HuH-7 (cell line): Measurements from ENCODE around the gene UBAC2.

Source experiments
- DNase-seq: peaks from one replicate; pipeline ENCODE4 v3.0.0; 2011; ENCODE audit warnings: low spot score

Gene UBAC2

DNA sequence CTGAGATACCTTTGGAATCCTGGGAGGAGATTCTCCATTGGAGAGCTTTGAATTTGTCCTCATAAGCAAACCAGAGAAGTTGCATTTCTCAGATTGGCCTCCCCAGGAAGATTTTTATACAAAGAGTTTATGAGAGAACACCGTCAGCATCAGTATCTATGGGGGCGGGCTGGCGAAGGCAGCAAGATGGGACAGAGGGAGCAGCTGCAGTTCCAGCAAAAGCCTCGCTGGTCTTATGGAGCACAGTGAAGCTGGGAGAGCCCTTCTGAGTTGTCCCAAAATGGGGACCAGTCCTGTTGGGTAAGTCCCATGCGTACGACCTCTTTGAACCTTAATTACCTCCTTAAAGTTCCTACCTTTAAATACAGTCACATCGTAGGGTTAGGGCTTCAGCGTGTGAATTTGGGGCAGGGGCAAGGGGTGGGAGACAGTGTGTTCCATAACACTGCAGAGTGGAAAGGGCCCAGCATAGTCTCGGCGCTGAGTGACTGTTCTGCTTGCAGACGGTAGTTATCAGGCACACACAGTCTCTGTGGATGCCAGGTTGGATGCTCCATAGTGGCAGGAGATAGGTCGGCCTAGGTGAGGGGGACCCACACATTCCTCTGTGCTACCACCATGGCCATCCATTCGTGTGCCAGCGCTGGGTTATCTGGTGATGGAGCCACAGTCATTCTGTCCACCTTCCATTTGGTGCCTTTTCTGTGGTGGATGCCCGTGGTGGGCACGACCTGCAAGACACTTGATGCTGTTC is 141.5 kb downstream of the UBAC2 start:
- DNase-seq, result no peak

DNA sequence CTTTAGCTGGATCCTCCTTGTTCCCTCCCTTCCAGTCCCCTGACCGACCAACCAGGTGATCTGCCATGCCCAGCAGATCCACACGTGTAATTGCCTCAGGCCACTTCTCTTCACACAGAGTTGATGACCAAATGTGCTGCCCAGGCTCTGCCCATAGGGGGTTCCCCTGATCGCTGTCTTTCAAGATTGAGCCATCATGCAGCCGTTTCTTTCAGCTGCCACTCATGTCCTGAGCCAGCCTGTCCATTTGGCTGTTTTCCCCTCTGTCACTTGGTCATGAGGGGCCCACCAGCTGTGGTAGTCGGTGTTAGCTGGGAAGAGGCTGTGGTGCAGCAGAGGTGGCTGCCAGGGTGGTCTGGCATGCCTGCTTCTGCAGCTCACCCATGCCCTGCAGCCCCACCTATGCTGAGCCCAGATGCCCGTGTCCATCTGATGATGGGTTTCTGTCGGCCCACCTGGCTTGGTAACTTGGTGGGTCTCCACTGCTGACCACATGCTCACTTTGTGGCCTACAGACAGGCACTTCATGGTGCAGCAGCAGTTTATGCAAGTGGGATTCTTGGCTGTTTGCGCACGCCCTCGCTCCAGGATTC is 142.2 kb downstream of the UBAC2 start:
- DNase-seq, result no peak

DNA sequence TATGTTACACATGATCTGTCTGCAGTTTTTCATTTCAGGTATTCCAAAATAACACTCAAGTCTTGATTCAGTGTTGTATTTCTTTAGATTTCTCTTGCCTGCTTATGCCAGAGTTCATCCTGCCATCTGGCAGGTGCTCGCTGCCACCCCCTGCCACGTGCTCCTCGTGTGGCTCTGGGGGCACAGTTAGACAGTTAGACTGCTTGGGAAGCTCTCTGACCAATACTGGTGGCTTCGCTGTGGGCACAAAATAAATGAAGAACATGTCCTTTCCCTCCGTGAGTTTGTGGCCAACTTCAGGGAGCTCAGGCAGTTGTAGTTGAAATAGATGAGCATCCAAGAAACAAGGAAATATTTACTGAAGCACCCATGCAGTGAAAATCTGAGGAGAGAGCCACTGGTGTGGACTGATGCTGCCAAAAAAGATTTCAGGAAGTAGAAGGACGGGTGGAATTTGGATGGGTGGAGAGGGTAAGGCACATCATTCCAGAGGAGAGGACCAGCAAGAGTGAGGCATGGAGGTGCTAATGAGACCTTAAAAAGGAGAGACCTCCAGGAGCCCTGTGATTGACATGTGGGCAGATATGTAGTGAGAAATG is 144.1 kb downstream of the UBAC2 start:
- DNase-seq, result no peak

DNA sequence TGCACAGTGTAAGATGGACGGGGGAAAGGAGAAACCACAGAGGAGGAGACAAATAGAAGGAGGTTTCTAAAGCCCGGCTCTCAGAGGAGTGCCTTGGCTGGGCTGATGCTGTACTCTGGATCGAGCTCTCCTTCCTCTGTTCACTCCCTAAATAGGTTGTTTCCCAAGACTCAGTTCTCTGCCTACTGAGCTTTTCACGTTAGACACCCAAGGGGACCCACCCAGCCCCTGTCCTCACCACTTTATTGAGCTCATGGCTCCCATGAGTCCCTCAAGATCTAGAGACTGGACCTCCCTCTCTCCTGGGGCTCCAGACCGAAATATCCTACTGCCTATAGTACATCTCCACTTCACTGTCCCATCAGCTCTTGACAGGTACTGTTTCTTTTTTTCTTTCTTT is 144.7 kb downstream of the UBAC2 start:
- no peak for DNase-seq

DNA sequence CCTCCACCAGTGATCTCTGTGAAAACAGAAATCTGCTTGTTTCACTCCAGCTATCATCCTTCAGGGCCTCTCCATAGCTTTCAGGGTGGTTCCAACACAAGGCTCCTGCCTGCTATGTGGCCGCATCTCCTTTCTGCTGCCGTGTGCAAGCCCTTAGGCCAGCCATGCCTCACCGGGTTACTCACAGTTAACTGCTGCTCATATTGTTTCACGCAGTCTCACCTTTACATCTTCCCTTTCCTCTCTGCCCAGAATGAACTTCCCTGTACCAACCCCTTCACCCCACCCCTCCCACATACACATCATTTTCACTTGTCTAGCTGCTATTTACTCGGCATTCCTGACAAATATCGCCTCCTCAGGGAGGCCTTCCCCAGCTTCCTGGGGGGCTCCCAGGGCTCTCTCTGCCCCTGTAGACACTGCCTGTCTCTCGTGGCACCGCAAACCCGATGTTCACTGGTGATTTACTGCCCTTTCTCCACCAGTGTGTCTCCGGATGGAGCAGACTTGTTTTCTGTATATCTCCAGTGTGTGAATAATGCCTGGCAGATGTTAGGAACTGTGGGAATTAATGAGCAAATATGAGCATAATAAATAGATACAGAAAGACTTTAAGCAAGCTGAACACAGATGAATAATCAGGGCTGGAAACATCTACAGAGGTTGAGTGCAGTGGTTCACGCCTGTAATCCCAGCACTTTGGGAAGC is 145.8 kb downstream of the UBAC2 start:
- DNase-seq, result no peak

DNA sequence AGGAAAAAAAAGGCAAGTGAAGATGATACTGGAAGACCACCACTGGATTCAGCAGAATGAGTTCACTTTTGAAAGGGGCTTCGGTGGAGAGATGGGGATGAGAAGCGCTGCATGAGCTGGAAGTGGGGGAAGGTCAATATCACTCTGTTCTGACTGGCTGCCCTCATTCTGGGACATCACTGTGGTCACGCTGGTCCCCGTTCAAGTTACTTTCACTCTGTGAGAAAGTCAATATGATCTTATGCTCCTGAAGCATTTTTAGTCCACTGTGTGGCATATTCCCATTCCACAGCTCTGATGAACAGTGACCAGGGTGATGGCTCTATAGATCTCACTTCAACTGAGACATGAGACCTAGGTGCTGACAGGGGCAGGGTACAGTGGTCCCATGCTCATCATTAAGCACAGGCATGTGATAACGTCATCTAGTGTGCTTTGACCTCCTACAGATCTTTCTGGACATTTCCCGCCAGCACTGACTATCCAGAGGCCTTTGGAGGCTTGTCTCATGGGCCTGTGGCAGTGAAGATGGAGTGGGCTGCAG is 146.8 kb downstream of the UBAC2 start:
- DNase-seq, result no peak

DNA sequence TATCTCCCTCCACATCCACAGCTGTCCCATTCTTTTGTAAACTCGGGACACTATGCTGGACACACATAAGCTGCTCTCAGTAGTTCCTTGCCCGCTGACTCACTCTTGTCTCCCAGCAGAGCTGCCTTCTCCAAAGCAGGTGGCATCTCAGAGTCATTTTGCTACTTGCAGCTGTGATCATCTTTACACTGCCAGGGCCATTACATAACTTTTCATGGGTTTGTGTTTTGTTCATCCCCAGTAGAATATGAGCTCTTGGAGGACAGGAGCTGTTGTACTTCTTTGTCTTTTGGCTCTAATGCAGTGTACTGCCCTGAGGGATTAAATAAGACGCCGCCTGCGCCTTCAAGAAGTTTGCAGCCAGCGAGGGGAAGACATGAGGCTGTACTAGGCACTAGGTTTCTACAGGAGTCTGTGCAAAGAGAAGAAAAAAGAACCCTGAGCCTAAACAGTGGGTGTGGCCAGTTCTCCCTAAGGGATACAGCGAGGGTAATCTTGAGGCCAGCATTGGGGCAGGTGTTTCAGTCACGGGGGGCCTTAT is 147.3 kb downstream of the UBAC2 start:
- DNase-seq, result no peak

DNA sequence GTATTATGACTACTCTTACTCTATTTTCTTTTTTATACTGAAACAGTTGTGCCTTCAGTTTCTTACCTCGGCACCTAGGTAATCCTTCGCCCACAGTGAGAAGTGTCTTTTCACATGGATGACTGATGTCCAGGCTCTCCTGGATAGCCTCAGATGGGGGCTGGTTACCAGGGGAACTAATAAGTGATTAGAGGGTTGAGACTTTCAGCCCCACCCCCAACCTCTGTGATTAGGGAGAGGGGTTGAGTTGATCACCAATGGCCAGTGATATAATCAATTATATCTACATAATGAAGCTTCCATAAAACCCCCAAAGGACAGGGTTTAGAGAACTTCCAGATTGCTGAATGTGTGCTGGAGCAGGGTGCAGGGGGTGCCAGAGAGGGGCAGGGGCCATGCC is 149.5 kb downstream of the UBAC2 start:
- DNase-seq, result no peak

DNA sequence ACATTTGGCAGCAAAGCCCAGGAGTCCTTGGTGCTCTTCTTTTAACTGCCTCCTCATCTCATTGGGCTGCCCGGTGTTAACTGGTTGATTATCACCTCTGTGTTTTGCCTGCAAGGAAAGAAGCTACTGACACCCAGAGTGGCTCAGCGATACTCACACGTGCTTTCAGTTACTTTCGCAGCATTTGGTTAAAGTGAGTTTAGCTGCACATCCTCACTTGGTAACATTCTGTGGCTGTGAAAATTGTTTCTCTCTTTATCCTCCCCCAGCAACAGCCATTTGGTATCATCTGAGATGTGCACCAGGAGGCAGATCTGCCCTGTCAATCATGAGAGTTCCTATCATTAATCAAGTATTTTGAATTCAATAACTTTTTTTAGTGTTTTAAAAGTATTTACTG is 151.1 kb downstream of the UBAC2 start:
- DNase-seq, result no peak

DNA sequence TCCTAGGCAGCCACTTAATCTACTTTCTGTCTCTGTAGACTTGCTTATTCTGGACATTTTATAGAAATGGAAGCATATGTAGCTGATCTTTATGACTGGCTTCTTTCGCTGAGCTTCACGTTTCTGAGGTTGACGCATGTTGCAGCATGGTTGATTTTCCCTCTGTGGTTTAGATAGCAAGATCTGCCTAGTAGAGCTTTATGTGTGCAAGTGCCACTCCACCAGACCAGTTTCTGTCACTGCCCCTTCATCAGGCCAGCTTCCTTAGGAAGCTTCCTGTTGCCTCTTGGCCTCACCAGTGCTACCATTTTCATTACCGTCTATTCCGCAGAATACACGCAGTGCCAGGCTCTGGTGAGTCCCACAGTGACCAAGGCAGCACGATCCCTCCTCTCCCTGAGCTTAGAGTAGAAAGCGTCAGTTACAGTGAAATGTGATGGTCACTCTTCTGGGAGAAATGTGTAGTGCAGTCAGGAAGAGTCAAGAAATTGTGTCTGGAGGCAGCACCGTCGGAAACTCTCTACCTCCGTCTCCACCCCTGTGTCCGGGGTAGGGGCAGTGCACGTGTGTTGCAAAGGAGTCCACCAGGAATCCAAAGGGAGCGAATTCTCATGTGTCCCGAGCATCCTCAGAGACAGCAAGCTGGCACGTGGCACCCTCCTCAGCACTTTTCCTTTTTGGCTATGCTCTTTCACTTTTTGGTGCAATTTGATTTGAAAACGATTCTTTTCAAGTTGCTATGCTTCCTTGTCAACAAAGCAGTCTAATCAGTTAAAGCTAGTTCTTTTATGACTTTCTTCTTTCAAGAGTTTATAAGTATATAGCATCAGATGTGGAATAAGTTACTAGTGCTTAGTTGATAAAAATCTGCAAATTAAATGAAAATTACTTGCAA is 151.9 kb downstream of the UBAC2 start:
- no peak for DNase-seq

DNA sequence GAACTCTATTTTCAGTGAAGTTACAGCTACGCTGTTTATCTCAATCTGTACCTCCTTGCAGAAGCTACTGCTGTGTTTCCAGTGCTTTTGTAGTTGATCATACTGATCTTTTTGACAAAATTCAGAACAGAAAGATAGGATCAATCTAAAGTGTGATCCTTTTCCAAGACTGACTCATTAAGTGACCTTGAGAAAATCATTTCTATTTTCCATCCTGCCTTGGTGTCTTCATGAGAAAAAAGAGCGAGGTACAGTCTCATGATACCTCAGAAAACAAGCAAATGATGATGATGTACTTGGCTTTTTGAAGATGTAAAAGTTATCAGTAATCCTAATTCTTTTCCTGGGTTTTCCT is 152.6 kb downstream of the UBAC2 start:
- no peak for DNase-seq

DNA sequence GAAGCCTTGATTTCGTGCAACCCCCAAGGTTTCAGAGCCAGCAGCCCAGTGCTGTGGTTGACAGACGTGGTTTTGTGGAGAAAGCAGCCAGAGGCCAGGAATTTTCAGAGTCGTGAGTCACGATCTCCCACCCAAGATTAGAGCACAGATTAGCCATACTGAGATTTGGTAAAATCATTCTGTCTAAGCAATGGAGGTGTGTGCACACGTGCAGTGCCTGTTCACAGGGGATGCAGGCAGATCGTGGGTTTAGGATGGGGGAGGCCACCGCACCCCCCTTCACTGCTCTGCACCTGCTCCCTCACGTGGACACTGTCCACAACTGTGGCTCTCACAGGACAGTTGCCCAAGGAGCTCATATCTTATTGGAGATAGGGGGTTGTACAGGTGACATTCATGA is 153.2 kb downstream of the UBAC2 start:
- no peak for DNase-seq

DNA sequence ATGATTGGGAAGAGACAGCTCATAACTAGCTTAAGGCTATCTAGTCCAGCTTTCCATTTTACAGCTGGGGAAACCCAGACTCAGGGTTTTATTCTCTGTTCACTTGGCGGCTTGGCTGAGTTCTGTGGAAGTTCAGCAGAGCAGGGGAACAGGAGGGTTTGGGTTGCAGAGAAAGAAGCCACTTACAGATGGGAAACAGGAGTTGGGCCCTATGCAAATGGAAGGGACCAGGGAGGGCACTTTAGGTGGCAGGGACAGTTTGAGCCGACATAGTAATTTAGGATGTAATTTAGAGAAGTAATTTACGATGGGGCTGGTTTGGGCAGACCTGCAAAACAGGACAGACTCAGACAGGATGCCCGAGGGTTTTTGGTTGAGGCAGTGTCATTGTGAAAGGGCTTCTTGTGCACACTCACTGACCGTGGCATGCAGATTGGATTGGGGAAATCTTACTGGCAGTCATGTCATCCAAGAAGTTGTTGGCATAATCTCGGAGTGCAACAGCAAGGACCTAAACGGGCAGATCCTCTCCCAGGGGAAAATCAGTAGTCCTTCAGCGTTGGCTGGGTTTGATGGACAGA is 153.8 kb downstream of the UBAC2 start:
- no peak for DNase-seq

DNA sequence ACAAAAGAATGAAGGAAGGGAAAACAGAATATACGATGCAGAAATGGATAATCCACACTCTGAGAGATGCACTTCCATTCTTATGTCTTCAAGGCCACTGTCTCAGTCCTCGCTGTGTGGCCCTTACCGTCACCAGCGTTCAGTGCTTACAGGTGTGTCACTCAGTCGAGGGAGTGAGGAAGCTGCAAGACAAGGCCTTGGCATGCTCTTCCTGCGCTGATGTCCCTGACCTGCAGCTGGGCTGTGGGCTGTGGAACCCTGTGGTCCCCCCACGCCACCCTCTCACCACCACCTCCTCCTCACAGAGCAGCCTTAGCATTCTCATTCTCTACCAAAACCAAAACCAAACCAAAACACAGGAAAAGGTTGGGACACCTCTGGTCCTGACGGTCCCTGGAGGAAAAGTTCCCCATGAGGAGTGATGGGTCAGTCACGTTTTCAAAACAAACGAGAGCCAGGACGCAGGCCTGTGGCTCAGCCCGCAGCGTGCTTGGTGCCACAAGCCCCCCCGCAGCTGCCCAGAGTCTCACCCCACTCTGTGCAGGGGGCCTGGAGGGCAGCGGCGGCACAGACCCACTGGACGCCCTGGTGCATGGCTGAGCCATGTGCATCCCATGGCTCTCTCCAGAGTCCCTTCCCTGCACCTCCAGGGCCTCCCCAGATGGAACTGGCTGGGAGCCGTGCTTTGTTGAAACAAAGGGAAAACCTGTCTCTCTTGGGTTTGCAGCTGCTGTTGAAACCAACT is 154.8 kb downstream of the UBAC2 start:
- no peak for DNase-seq

DNA sequence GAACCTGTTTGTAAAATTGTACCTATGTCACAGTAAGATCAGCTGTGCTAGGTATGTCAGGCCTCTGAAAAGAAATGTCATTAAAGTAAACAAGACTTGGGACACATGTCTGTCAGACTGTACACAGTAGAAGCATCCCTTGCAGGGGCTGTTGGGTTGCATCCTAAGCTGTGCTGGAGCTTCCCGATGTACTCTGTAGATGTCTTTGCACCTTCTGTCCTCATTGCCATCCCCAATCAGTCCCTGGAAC is 155.3 kb downstream of the UBAC2 start:
- DNase-seq, result no peak

DNA sequence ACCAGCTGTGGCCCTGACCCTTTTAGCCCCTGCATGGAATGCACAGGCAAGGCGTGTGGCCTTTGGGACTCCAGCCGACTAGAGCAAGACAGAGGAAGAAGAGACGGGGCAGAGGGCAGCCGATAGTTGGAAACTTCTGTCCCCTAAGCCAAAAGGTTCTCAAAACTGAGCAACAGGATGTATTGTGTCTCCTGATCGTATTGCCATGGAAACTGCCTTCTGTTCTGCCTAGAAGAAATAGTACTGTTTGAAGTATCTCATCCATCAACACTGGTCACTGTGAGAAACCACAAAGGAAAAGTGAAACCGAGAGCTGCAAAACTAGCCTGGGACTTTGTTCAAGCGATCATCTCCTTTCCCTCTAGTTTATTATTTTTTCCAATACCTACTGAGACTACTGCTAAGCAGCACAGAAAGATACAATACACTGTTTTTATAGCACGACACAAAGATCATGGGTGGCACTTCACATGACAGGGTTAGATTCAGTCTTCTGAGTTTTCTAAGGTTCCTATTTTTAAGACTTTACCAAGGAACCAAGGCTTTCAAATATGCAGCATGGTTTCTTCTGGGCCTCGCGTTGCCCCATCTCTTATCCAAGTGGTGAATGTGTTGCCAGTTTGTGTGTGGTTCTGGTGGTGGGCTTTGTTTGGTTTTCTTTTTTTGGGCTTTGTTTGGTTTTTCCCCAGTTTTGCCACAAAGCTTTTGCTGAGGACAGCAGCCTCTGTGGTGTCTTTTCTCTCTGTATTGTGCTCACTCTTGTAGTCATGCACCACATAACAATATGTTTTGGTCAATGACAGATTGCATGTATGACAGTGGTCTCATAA is 155.8 kb downstream of the UBAC2 start:
- no peak for DNase-seq

DNA sequence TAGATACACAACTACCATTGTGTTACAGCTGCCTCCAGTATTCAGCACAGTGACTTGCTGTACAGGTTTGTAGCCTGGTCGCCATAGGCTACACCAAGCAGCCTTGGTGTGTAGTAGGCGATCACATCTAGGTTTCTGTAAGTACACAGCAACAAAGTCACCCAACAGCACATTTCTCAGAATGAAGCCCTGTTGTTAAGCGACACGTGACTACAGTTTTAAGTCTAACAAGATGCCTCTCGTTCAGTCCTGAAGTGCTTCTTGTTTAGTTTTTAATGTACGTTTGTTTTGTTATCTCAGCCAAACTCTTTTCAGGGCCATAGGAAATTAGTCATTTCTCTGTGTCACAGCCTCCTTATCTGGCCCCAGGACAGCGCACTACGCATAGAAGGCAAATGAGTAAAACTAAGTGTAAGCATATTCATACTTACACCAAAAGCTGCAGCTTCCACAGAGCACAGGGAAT is 156.5 kb downstream of the UBAC2 start:
- no peak for DNase-seq

DNA sequence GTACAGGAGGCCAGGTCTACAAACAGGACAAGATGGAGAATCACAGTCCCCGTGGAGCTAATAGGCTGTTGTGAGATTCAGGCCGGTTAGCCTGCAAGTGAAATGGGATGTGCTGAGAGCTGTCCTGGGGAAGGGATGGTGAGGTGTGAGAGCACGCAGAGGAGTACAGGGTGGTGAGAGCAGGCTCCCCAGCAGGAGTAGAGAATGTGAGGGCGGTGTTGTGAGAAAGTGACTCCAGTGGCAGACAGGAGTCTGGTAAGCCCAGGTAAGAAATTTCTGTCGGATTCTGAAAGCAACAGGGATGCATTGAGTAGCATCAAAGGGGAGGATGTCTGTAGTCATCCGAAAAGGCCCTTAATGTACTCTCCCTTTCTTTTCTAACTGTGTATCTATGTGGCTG is 157.3 kb downstream of the UBAC2 start:
- DNase-seq, result no peak

DNA sequence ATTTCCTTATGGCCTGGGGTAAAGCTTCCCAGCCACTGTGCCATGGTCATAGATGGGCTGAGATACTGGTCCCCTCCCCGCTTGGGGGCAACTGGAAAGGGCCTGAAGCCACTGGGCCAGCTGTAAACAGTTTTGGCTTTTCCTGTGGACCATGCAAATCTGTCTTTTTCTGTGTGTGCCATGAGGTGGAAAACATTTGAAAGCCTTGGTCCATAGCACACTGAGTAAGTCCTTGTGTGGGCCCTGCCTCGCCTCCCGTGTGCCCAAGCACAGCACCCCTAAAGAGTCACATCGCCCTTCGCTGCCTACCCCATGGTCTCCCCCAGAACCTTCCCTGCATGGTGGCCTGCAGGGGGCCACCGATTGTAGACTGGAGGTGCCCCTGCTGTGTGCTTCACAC is 158.9 kb downstream of the UBAC2 start:
- no peak for DNase-seq

DNA sequence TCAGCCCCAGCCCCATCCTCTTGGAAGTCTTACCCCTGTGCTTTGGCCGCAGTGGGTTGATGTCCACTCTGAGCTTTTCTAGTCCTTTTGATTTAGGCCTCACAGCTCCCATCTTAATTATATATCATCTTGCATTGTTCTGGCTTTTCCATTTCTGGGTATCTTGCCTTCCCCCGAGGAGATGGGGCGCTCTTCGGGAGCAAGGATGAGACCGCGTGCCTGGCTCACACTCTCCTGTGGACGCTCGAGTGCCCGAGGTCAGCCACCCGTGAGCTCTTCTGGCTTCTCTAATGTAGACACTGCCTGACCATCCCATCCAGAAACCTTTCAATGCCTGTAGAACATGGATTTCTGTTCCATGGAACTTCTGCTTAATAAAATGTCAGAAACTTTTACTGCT is 160.0 kb downstream of the UBAC2 start:
- no peak for DNase-seq
